Anterior cingulate cortex (tissue), 58 donors: ENCODE data around the gene LAD1.

Source experiments
- DNase-seq, 58 donors: peaks; one replicate each; lab custom pipeline; 2025; lab: John Stamatoyannopoulos, UW

LAD1 gene

GRCh38 chr1:201370500-201370899, 28.6 kb downstream of the LAD1 start:
- DNase-seq, result peak in 19 of 58 donors; percentile 5 to 62 (median 23)

DNA sequence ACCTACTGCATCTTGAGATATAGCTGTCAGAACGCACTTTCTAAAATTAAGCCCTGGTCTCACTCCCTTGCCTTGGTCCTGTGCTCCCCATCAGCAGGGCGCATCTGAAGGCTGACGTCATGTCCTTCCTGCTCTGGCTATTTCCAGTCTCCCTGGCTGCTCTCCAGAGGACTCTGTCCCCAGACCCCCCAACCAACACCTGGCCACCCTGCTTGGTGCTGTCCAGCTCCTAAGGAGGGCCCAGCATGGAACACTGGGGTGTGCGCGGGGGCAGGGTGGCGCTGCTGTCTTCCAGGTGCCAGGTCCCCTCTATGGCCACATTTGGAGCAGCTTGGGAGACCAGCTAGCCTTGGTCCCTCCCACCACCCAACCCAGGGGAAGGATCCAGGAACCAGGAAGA, 29.9 kb downstream of the LAD1 start:
- no peak for DNase-seq

DNA sequence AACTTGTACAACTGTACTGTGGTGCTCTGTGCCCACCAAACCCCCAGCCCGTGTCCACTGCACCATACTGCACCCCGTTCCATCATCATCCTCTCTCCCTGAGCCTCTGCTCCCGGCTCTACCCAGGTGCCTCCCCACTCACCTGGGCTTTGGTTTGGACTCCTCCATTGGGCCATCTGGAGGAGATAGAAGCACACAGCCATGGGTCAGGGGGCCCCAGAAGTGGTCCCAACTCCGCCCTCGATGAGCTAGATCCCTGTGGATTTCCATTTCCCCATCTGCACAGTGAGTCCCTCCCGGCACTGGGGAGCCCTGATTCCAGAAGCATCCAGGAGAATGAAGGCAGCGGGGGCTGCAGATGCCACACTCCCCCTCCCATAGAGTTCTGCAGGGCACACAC, 32.4 kb downstream of the LAD1 start:
- DNase-seq, result no peak

DNA sequence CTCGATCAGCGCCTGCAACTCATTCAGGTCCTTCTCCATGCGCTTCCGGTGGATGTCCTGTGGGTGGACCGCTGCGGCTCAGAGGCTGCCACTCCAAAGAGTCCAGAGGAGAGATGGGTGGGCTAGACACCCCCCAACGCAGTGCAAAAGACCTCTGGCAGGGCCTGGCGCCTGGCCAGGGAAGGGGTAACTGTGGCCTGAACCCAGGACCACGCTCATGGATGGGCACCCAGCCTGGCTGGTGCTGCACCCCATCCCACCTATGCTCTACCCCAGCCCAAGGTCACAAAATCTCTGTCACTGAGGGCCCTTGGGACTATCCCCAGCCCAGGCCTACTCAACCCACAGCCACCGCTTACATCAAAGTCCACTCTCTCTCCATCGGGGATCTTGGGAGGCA, 33.9 kb downstream of the LAD1 start:
- no peak for DNase-seq

GRCh38 chr1:201364808-201365105, 34.4 kb downstream of the LAD1 start:
- peak in 1 of 58 donors; percentile 17 for DNase-seq

- no peak for DNase-seq
These were observed 35.7 kb downstream of the LAD1 start for GRCh38 chr1:201363467-201363866.

DNA sequence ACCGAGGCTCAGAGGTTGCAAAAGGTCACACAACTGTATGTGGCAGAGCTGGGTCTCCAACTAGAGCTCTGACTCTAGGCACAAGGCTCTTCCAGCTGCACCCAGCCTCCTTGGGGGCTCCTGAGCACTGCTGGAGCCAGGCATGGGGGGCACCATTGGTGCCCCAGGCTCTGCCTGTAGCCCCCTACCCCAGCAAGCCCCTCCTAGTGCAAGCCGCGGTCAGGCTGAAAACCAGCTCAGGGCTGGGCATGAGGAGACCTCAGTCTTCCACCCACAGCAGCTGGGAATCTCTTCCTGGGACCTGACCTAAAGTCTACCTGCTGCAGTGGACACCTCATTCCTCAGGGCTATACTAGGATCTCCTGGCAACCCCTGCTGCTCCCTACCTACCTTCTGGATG, 36.2 kb downstream of the LAD1 start:
- DNase-seq, result no peak

- peak in 24 of 58 donors; percentile 5 to 46 (median 21) for DNase-seq
These were observed 37.2 kb downstream of the LAD1 start for GRCh38 chr1:201361652-201362504.

GRCh38 chr1:201360901-201361651, 38.0 kb downstream of the LAD1 start:
- DNase-seq, result no peak

GRCh38 chr1:201360486-201360885, 38.6 kb downstream of the LAD1 start:
- no peak for DNase-seq

GRCh38 chr1:201359873-201360210, 39.3 kb downstream of the LAD1 start:
- DNase-seq, result no peak

- DNase-seq, result no peak
These were observed 39.9 kb downstream of the LAD1 start for GRCh38 chr1:201359031-201359872.

GRCh38 chr1:201358596-201358995, 40.5 kb downstream of the LAD1 start:
- DNase-seq, result no peak

- DNase-seq, result no peak
These were observed 41.3 kb downstream of the LAD1 start for GRCh38 chr1:201357636-201358348.

GRCh38 chr1:201357211-201357610, 41.9 kb downstream of the LAD1 start:
- no peak for DNase-seq

GRCh38 chr1:201356701-201357100, 42.4 kb downstream of the LAD1 start:
- no peak for DNase-seq

DNA sequence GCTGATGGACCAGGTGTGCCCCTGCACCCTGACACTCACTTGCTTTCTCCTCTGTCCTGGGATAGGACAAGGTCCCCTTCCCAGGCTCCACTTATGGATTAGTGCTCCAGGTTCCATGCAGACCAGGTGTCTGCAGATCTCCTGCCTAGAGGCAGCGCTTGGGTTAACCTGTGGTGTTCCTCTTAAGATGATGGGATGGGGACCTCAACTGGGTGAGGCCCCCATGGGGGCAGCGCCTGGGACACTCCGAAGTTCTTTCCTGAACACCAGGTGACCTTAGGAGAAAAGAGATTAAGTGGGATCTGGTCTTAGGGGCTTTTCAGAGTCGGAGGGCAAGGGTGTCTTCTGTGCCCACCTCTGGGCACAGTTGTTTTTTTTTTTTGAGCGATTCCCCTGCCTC, 42.9 kb downstream of the LAD1 start:
- DNase-seq, result no peak

GRCh38 chr1:201355471-201355870, 43.7 kb downstream of the LAD1 start:
- DNase-seq, result no peak

DNA sequence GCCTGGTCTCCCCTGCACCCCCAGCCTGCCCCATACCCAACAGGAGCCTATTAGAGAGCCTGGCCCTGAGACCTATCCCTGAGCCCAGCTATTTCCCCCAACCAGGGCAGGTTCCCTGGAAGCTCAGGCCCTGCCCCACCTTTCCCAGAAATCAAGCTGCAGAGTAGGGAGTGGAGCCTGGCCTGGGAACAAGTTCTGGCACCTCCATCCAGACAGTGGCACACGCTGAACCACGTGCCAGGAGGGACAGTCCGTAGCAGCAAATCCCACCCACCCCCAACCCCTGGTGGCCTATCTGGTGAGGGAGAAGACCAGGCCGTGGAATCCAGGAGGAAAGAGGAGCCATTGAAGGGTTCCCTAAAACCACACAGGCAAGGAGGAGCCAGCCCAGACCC, 44.2 kb downstream of the LAD1 start:
- no peak for DNase-seq

DNA sequence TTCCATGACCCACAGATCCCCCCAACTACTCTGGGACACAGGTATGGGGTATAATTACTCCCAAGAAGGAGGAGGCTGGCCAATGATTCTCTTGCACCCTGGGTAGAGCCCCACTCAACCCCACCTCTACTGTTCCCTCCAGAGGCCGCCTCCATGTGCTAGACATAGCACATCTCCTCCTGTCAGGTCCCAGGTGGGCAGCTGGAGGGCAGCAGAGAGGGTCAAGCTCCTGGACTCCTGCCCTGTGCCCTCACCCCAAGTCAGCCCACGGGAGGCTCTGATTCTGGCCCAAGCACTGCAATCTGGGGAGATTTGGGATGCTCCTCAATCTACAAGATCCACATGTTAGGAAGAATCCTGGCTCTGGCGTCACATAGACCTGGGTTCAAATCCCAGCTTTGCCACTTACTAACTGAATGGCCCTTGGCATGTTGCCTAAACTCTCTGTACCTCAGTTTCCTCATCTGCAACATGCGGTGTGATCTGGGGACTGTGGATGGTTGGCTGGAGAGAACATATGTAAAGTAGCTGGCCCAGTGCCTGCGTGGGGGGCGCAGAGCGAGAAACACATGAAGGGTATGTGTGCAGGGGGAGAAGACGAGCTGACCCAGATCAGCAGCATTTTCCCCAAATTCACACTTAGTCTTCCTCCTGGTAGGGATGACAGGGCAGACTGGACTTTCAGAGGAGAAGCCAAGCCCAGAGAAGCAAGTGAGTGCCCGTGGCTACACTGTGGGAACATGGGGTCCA, 44.8 kb downstream of the LAD1 start:
- DNase-seq, result no peak
